ENCODE results near the gene ELF3. TPM values are rescaled to one million over a fixed set of nuclear protein-coding genes. Genes with fewer than 3 reads are reported as not detected.

The ELF3 gene
- total RNA-seq, 6 donors from 2014 or later, result 82.8 to 261 (median 137) TPM

- Histone ChIP-seq H3K36me3 (peaks cover 17 to 63% (median 58%) of the 10 kb centered on the region in 4 donors), H3K27me3 (no peaks in the 10 kb centered on the region), H3K27ac (no peak overlapping the region), H3K4me3 (no peak overlapping the region), H3K4me1 (no peaks in the 10 kb centered on the region), H3K9me3 (no peaks in the 10 kb centered on the region)
- no peak for DNase-seq
- 53 to 73% methylated on average over 6 of the region's 6 CpGs for WGBS, 2 donors
- TF ChIP-seq POLR2AphosphoS5 (IDR thresholded peaks at IDR 0.05), result no peak
- no peak for TF ChIP-seq EP300 (IDR thresholded peaks at IDR 0.05)
- TF ChIP-seq, protein P1, sequence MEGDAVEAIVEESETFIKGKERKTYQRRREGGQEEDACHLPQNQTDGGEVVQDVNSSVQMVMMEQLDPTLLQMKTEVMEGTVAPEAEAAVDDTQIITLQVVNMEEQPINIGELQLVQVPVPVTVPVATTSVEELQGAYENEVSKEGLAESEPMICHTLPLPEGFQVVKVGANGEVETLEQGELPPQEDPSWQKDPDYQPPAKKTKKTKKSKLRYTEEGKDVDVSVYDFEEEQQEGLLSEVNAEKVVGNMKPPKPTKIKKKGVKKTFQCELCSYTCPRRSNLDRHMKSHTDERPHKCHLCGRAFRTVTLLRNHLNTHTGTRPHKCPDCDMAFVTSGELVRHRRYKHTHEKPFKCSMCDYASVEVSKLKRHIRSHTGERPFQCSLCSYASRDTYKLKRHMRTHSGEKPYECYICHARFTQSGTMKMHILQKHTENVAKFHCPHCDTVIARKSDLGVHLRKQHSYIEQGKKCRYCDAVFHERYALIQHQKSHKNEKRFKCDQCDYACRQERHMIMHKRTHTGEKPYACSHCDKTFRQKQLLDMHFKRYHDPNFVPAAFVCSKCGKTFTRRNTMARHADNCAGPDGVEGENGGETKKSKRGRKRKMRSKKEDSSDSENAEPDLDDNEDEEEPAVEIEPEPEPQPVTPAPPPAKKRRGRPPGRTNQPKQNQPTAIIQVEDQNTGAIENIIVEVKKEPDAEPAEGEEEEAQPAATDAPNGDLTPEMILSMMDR (IDR thresholded peaks at IDR 0.05), result no peak
- no peak for TF ChIP-seq POLR2A (IDR thresholded peaks at IDR 0.05)
- ATAC-seq (ENCODE audit: low FRiP score in 2 of 2), result no peak
These were observed 20.0 kb upstream of the ELF3 start for GRCh38 chr1:201990427-201990826.

DNA sequence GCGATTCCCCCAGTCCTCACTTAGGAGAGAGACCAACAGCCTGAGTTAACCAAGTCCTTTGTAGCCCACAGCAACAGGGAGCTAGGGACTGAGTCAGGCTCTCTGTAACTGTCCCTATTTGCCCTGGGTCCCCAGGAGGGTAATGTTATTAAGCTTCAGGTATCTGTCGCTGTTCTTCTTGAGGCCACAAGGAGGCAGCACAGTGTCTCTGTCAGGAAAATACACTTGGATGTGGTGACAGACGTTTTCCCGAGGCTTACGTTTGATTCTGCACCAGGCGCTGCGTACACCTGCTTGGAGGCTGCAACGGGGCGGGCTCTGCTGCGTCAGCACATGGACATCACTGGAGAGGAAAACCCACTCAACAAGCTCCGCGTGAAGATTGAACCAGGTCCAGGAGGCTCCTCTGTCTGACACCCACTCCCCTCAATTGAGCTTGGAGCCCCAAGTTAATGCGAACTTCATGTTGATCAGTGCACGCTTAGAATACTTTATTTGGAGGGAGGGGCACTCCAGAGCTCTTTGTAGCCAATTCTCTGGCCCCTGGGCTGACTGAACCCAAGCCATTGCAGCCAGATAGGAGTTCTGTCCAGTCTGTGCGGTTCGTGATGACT lies 10.7 kb upstream of the ELF3 start:
- WGBS, 2 donors, result 61 to 77% methylated on average over 7 to 16 of the region's 16 CpGs
- peak; percentile 69 to 76 for ATAC-seq (ENCODE audit: low FRiP score in 2 of 2)
- Histone ChIP-seq H3K4me3 (no peak overlapping the region), H3K27ac (no peak overlapping the region), H3K9me3 (no peaks in the 10 kb centered on the region), H3K27me3 (no peaks in the 10 kb centered on the region), H3K4me1 (no peaks in the 10 kb centered on the region), H3K36me3 (peaks cover 30 to 96% (median 86%) of the 10 kb centered on the region in 4 donors)
- TF ChIP-seq EP300 (IDR thresholded peaks at IDR 0.05) (no peak), POLR2AphosphoS5 (IDR thresholded peaks at IDR 0.05) (no peak), POLR2A (IDR thresholded peaks at IDR 0.05) (no peak)
- TF ChIP-seq, protein P1 (IDR thresholded peaks at IDR 0.05), result peak; percentile 43 to 81 (median 68)
- peak in 1 of 2 donors; percentile 52 for DNase-seq

- Histone ChIP-seq H3K9me3 (no peaks in the 10 kb centered on the region), H3K4me1 (peaks cover 0 to 5% (median 0%) of the 10 kb centered on the region in 4 donors), H3K27ac (no peak overlapping the region), H3K4me3 (no peak overlapping the region), H3K27me3 (no peaks in the 10 kb centered on the region), H3K36me3 (peaks cover 37 to 99% (median 83%) of the 10 kb centered on the region in 4 donors)
- 75 to 87% methylated on average over 9 of the region's 9 CpGs for WGBS, 2 donors
- ATAC-seq (ENCODE audit: low FRiP score in 2 of 2) (no peak), DNase-seq (no peak)
- TF ChIP-seq, protein P1 (IDR thresholded peaks at IDR 0.05), result no peak
These were observed 7.9 kb upstream of the ELF3 start for GRCh38 chr1:202002507-202002906.

DNA sequence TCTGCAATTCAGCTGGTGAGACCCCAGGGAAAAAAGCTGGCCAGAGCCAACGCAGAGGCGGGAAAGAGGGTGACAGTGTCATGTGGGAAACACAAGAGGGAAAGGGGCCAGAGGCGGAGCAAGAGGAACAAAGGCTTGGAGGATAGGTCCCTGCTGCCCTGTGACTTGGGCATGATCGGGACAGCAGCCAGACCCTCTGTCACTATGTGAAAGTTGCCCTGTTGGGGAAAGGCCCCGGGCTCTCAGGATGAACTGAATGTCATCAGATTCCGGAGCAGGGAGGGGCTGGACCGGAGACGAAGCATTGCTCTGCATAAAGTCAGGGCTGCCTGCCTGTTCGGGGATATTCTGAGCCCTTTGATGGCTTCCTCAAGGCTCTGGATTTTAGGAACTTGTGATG lies 5.7 kb upstream of the ELF3 start:
- DNase-seq (no peak), ATAC-seq (ENCODE audit: low FRiP score in 2 of 2) (no peak)
- Histone ChIP-seq H3K27ac (no peak overlapping the region), H3K27me3 (no peaks in the 10 kb centered on the region), H3K36me3 (peaks cover 37 to 87% (median 64%) of the 10 kb centered on the region in 4 donors), H3K4me1 (peaks cover 0 to 24% (median 7%) of the 10 kb centered on the region in 4 donors), H3K9me3 (no peaks in the 10 kb centered on the region), H3K4me3 (no peak overlapping the region)
- 80 to 84% methylated on average over 4 to 9 of the region's 9 CpGs for WGBS, 2 donors
- no peak for TF ChIP-seq POLR2AphosphoS5 (IDR thresholded peaks at IDR 0.05)
- TF ChIP-seq, protein P1 (IDR thresholded peaks at IDR 0.05), result no peak
- TF ChIP-seq EP300 (IDR thresholded peaks at IDR 0.05), result no peak
- no peak for TF ChIP-seq POLR2A (IDR thresholded peaks at IDR 0.05)

DNA sequence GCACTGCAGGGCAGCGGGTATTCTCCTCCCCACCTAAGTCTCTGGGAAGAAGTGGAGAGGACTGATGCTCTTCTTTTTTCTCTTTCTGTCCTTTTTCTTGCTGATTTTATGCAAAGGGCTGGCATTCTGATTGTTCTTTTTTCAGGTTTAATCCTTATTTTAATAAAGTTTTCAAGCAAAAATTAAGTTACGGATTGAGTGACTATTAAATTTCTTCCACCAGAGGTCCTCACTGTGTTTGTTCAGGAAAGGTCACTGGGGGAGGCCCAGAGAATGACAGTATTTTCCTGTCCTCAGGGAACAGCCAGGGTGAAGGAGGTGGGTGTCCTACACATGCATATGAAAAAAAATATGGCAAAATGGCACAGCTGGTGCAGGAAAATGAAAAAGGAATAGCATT lies 4.4 kb upstream of the ELF3 start:
- 73 to 81% methylated on average over 2 of the region's 2 CpGs for WGBS, 2 donors
- peak overlapping the region in 1 of 4 donors; percentile 24 for H3K27ac ChIP-seq

More for the DNA sequence above, 4.4 kb upstream of the ELF3 start:
- Histone ChIP-seq H3K4me1 (peaks cover 0 to 29% (median 12%) of the 10 kb centered on the region in 4 donors), H3K9me3 (no peaks in the 10 kb centered on the region), H3K36me3 (peaks cover 33 to 74% (median 52%) of the 10 kb centered on the region in 4 donors), H3K27me3 (no peaks in the 10 kb centered on the region), H3K4me3 (no peak overlapping the region)
- TF ChIP-seq POLR2A (IDR thresholded peaks at IDR 0.05), result no peak
- TF ChIP-seq, protein P1 (IDR thresholded peaks at IDR 0.05), result peak in 4 of 6 experiments; percentile 15 to 36 (median 26)
- TF ChIP-seq EP300 (IDR thresholded peaks at IDR 0.05), result no peak
- ATAC-seq (ENCODE audit: low FRiP score in 2 of 2) (no peak), DNase-seq (no peak)
